GM10266 (cell line): Measurements from ENCODE around the gene USH2A.

Experiments used
- DNase-seq: peaks from one replicate; pipeline ENCODE4 v3.0.0; 2012; ENCODE audit errors: extremely low spot score
- CTCF ChIP-seq: IDR thresholded peaks from 2 replicates; pipeline ENCODE4 v1.5.1; 2012; ENCODE audit warnings: mild to moderate bottlenecking, low read depth; ENCODE audit not compliant: control insufficient read depth, insufficient read depth; ENCODE audit errors: missing control alignments

Gene USH2A

GRCh38 chr1:216045400-216045799, 377.8 kb downstream of the USH2A start:
- no peak for TF ChIP-seq CTCF
- no peak for DNase-seq

- TF ChIP-seq CTCF: no peak
Measured at GRCh38 chr1:216044538-216044937, 378.7 kb downstream of the USH2A start.

GRCh38 chr1:216034506-216034905, 388.7 kb downstream of the USH2A start:
- no peak for DNase-seq
- TF ChIP-seq CTCF: no peak

More at GRCh38 chr1:216044538-216044937, 378.7 kb downstream of the USH2A start:
- no peak for DNase-seq

- TF ChIP-seq CTCF: no peak
- DNase-seq: no peak
Measured at GRCh38 chr1:216032961-216033614, 390.2 kb downstream of the USH2A start.

- no peak for TF ChIP-seq CTCF
- no peak for DNase-seq
Measured at GRCh38 chr1:216032284-216032683, 391.0 kb downstream of the USH2A start.

- no peak for TF ChIP-seq CTCF
- DNase-seq: no peak
Measured at GRCh38 chr1:216028631-216029030, 394.6 kb downstream of the USH2A start.

- DNase-seq: no peak
- no peak for TF ChIP-seq CTCF
Measured at GRCh38 chr1:216024546-216024945, 398.7 kb downstream of the USH2A start.
